ENCODE data around the gene CTXN1.

DNA sequence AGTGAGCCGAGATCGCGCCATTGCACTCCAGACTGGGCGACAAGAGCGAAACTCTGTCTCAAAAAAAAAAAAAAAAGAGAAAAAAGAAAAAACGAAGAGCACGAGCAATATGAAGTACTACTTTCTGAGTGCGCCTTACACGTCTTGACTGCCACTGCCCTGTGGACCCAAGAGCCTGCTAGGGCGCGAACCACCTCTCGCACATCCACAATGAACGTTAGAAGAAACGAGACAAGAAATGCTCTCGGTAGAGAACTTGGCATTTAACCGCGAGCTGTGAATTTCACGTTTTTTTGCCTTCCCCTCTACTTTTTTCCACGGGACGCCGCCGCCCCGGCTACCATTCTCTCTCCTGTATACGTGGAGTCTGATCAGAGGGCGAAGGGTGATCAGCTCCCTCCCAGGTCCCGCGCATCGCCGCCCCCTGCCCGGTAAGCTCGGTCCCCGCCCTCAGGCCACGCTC lies 17.1 kb upstream of the CTXN1 start:
- TF ChIP-seq, protein P1, sequence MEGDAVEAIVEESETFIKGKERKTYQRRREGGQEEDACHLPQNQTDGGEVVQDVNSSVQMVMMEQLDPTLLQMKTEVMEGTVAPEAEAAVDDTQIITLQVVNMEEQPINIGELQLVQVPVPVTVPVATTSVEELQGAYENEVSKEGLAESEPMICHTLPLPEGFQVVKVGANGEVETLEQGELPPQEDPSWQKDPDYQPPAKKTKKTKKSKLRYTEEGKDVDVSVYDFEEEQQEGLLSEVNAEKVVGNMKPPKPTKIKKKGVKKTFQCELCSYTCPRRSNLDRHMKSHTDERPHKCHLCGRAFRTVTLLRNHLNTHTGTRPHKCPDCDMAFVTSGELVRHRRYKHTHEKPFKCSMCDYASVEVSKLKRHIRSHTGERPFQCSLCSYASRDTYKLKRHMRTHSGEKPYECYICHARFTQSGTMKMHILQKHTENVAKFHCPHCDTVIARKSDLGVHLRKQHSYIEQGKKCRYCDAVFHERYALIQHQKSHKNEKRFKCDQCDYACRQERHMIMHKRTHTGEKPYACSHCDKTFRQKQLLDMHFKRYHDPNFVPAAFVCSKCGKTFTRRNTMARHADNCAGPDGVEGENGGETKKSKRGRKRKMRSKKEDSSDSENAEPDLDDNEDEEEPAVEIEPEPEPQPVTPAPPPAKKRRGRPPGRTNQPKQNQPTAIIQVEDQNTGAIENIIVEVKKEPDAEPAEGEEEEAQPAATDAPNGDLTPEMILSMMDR (conservative IDR thresholded peaks at IDR 0.05; ENCODE audit: low read depth, low read length) = no peak
- TF ChIP-seq EZH2 (IDR thresholded peaks at IDR 0.05; ENCODE audit: borderline replicate concordance, low read depth, low read length, poor library complexity, severe bottlenecking) = no peak
